ENCODE data around the gene CRIP2. TPM values are rescaled to one million over a fixed set of nuclear protein-coding genes. Genes with fewer than 3 reads are reported as not detected.

The CRIP2 gene
- total and polyA plus RNA-seq, 2 of the 4 experiments (the other 2 are of a cell fraction) = 18.1 to 123 TPM

DNA sequence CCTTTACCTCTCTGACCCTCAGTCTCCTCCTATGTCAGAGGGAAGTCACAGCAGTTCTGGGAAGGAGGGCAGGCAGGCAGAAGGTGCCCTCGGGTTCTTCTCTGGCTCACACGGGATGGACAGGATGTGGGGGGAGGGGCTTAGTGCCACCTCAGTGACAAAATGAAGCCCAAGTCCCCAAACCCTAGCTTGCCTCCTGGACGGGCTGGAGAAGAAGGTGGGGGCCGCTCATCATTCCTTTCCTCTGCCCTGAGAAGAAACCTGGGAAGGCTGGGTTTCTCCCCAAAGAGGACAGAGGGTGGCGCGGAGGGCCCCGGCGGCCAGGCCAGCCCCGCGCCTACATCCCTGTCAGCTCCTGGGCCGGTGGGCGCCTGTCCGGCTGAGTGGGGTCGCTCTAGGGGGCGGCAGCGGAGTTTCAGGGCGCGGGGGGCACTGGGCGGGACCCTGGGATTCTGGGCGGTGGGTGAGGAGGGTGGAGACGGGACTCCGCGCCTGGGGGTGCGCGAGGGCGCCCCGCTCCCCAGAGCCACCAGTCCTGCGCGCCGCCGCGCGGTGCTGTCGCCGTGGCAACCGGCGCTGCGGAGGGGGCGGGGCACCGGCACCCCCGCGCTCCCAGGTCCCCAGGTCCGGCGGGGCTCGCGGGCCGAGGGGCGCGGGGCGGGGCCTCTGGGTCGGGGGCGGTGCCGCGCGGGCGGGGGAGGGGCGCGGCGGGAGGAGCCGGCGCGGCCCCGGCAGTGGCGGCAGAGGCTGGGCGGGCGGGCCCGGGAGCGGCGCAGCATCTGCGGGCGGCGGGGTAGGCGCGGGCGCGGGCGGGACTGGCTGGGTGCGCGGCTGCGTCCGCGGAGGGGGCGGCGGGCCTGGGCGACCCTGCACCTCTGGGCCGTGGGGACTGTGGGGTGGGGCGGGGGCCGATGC lies 51.5 kb downstream of the CRIP2 start, which contains the start of gene TMEM121:
Gene TMEM121, plus strand, starts transcription at position 723 of the 915 bp plus-strand sequence. CDS start 2,252 bp downstream, outside the sequence.
- Histone ChIP-seq H3K9ac (ENCODE audit: low read depth, low read length) (peak within 1 kb of the TSS; percentile 46), H2BK15ac (ENCODE audit: low read depth, low read length) (no peak within 1 kb of the TSS), H2BK120ac (ENCODE audit: low read depth, low read length) (no peak within 1 kb of the TSS), H2AK9ac (replicated peaks; ENCODE audit: low read depth, low read length, poor library complexity) (peak within 1 kb of the TSS; percentile 85), H3K9me3 (ENCODE audit: control insufficient read depth, insufficient read depth, low read length) (no peaks in the 10 kb centered on the region), H4K5ac (ENCODE audit: low read depth, low read length) (no peak within 1 kb of the TSS), H3K27ac (ENCODE audit: insufficient read depth, low read length) (no peak within 1 kb of the TSS), H3K14ac (replicated peaks; ENCODE audit: low read depth, low read length) (0 out of 2 replicates have a peak within 1 kb of the TSS, but pooled peaks have one; percentile 3), H4K91ac (ENCODE audit: insufficient read depth, low read depth, low read length) (no peak within 1 kb of the TSS), H3K56ac (ENCODE audit: extremely low read depth, insufficient read depth, low read length) (no peak within 1 kb of the TSS), H3K27me3 (ENCODE audit: control insufficient read depth, insufficient read depth, low read length) (no peaks in the 10 kb centered on the region; the same call in 1 of the 2 replicates), H3K4me1 (ENCODE audit: control insufficient read depth, insufficient read depth, low read length) (peaks cover 9% of the 10 kb centered on the region; the same call in 1 of the 2 replicates), H3K79me1 (ENCODE audit: low read depth in 1 of 2, low read length in 2 of 2) (no peaks in the 10 kb centered on the region), H3K36me3 (ENCODE audit: control insufficient read depth, insufficient read depth, low read length) (no peaks in the 10 kb centered on the region), H4K20me1 (ENCODE audit: insufficient read depth, low read length) (0 out of 2 replicates have a peak, but pooled peaks cover 3% of the 10 kb centered on the region), H4K8ac (ENCODE audit: low read depth in 2 of 2, low read length in 2 of 2) (peak within 1 kb of the TSS in 1 of 2 experiments; percentile 5; a peak in 1 of 4 replicates), H2AFZ (replicated peaks; ENCODE audit: low read length, poor library complexity) (peak within 1 kb of the TSS; percentile 96), H3K4ac (ENCODE audit: low read depth, low read length) (peak within 1 kb of the TSS; percentile 29; the same call in 1 of the 2 replicates), H2AK5ac (ENCODE audit: low read depth, low read length) (peak within 1 kb of the TSS; percentile 33), H3K9me1 (ENCODE audit: insufficient read depth, low read length) (no peaks in the 10 kb centered on the region), H3K4me3 (ENCODE audit: insufficient read depth, low read depth, low read length) (peak within 1 kb of the TSS; percentile 57), H3K23ac (ENCODE audit: low read depth, low read length) (peak within 1 kb of the TSS; percentile 4; the same call in 1 of the 2 replicates), H2BK20ac (ENCODE audit: low read depth, low read length) (no peak within 1 kb of the TSS), H3K18ac (ENCODE audit: low read depth, low read length) (no peak within 1 kb of the TSS), H3K4me2 (ENCODE audit: low read depth, low read length) (peak within 1 kb of the TSS; percentile 83), H2BK5ac (ENCODE audit: low read depth, low read length, poor library complexity, severe bottlenecking) (no peak within 1 kb of the TSS)
- no CpG with 5 or more reads among the region's 88 CpGs for WGBS, 2 experiments (ENCODE audit: extremely low coverage in 2 of 2, insufficient read length in 1 of 2)
- DNase-seq (no peak), ATAC-seq (ENCODE audit: low read depth) (peak; percentile 57)
- in situ Hi-C loops (cut with MboI; ENCODE audit: low sequenced_read_pairs) (no loop called here), dilution Hi-C loops (cut with HindIII; ENCODE audit: low sequenced_read_pairs, unreplicated experiment) (no loop called here), intact Hi-C loops (cut with micrococcal nuclease) (loop anchor here (5.0 kb wide), 1 partner anchor 34 kb away; the partner anchor contains the start of gene TEDC1)
- ChIA-PET CTCF (interaction anchor here (0.6 kb wide), 1 partner anchor 92 kb away, joined by 3 read pairs; no protein-coding TSS in a partner anchor), POLR2A (ENCODE audit: unreplicated experiment) (no interaction called here)
- no peak for TF ChIP-seq RAD21 (IDR thresholded peaks at IDR 0.05; ENCODE audit: low read length)
- TF ChIP-seq RFX5 (IDR thresholded peaks at IDR 0.05; ENCODE audit: low read depth, low read length) = no peak
- 0 out of 2 replicates have a peak, but pooled peaks have one; percentile 25 for TF ChIP-seq MAZ (IDR thresholded peaks at IDR 0.05; ENCODE audit: borderline replicate concordance, low read depth, low read length)
- no TSS peak for BruUV-seq (replicated peaks)
